Osteoblast (primary cell): ENCODE results near the gene WDTC1. TPM values are rescaled to one million over a fixed set of nuclear protein-coding genes. Genes with fewer than 3 reads are reported as not detected.

Source experiments
- DNase-seq: peaks from one replicate; pipeline ENCODE4 v3.0.0; 2011; ENCODE audit warnings: low spot score, mixed read lengths; ENCODE audit not compliant: insufficient read length; ENCODE audit errors: missing footprints
- H2AFZ ChIP-seq: 2 replicates; pipeline ENCODE4 v1.6.0; 2011; ENCODE audit warnings: mild to moderate bottlenecking, low read length
- H3K27ac ChIP-seq: 2 replicates; pipeline ENCODE4 v1.5.1; 2011; ENCODE audit warnings: mild to moderate bottlenecking, low read depth, low read length, moderate library complexity
- H3K27me3 ChIP-seq: 2 replicates; pipeline ENCODE4 v1.6.0; 2012; ENCODE audit warnings: mild to moderate bottlenecking, control low read depth, inconsistent platforms, low read length, moderate library complexity; ENCODE audit not compliant: insufficient read depth
- H3K36me3 ChIP-seq: 2 replicates; pipeline ENCODE4 v1.5.1; 2011; ENCODE audit warnings: mild to moderate bottlenecking, low read length, control low read depth, moderate library complexity; ENCODE audit not compliant: insufficient read depth
- H3K4me1 ChIP-seq: 2 replicates; pipeline ENCODE4 v1.5.1; 2011; ENCODE audit warnings: mild to moderate bottlenecking, low read length, control low read depth, moderate library complexity; ENCODE audit not compliant: insufficient read depth
- H3K4me2 ChIP-seq: 2 replicates; pipeline ENCODE4 v1.6.0; 2011; ENCODE audit warnings: mild to moderate bottlenecking, low read length; ENCODE audit not compliant: insufficient read depth
- H3K4me3 ChIP-seq: fragments of 200-600 bp; sonication (generic); 3 replicates; pipeline ENCODE4 v1.5.1; 2012; ENCODE audit warnings: mild to moderate bottlenecking, low read length, inconsistent platforms; ENCODE audit not compliant: insufficient read depth
- H3K79me2 ChIP-seq: 2 replicates; pipeline ENCODE4 v1.6.0; 2012; ENCODE audit warnings: mild to moderate bottlenecking, low read length, control low read depth, inconsistent platforms; ENCODE audit not compliant: insufficient read depth
- H3K9me3 ChIP-seq: 2 replicates; pipeline ENCODE4 v1.5.1; 2011; ENCODE audit warnings: low read depth, low read length, control low read depth
- H4K20me1 ChIP-seq: 2 replicates; pipeline ENCODE4 v1.6.0; 2012; ENCODE audit warnings: mild to moderate bottlenecking, low read length, control low read depth; ENCODE audit not compliant: insufficient read depth
- total RNA-seq: library from RNA; depleted of rRNA; stranded (reverse); fragments of >200 nt; gene quantifications from 2 replicates; pipeline ENCODE4 v1.2.3, GENCODE V29; 2012
- TF ChIP-seq, protein P1 (sequence below): IDR thresholded peaks from 2 replicates; pipeline ENCODE4 v1.5.1; 2011; ENCODE audit warnings: mild to moderate bottlenecking, low read depth, low read length, moderate library complexity; ENCODE audit errors: extremely low read depth

Gene WDTC1
- total RNA-seq, 1 donor, result 34.4 TPM

DNA sequence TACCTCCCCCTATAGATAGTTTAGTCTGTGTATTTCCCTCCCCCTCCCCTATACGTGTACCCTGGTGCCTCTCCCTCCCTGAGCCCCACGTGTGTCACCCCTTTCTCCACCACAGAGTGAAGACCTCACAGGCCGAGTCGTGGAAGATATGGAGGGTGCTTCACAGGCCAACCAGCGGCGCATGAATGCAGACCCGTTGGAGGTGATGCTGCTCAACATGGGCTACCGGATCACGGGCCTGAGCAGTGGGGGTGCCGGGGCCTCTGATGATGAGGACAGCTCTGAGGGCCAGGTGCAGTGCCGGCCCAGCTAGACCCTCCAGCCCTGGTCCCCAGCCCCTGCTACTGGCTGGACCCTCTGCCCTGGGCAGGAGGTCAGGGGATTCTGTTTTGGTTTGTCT, 71.6 kb downstream of the WDTC1 start:
- peaks cover 9% of the 10 kb centered on the region for H3K36me3 ChIP-seq
- H3K27ac ChIP-seq, result no peak overlapping the region
- no peaks in the 10 kb centered on the region for H3K79me2 ChIP-seq
- TF ChIP-seq, protein P1, sequence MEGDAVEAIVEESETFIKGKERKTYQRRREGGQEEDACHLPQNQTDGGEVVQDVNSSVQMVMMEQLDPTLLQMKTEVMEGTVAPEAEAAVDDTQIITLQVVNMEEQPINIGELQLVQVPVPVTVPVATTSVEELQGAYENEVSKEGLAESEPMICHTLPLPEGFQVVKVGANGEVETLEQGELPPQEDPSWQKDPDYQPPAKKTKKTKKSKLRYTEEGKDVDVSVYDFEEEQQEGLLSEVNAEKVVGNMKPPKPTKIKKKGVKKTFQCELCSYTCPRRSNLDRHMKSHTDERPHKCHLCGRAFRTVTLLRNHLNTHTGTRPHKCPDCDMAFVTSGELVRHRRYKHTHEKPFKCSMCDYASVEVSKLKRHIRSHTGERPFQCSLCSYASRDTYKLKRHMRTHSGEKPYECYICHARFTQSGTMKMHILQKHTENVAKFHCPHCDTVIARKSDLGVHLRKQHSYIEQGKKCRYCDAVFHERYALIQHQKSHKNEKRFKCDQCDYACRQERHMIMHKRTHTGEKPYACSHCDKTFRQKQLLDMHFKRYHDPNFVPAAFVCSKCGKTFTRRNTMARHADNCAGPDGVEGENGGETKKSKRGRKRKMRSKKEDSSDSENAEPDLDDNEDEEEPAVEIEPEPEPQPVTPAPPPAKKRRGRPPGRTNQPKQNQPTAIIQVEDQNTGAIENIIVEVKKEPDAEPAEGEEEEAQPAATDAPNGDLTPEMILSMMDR, result no peak
- DNase-seq, result no peak
- H3K4me1 ChIP-seq, result no peaks in the 10 kb centered on the region
- no peak overlapping the region for H3K4me2 ChIP-seq
- no peaks in the 10 kb centered on the region for H3K9me3 ChIP-seq
- H2AFZ ChIP-seq, result no peak overlapping the region
- H4K20me1 ChIP-seq, result no peaks in the 10 kb centered on the region
- no peaks in the 10 kb centered on the region for H3K27me3 ChIP-seq
- H3K4me3 ChIP-seq, result no peak overlapping the region

- Histone ChIP-seq H3K36me3 (peaks cover 9% of the 10 kb centered on the region), H3K4me2 (no peak overlapping the region), H3K79me2 (no peaks in the 10 kb centered on the region), H3K27ac (no peak overlapping the region), H2AFZ (no peak overlapping the region), H3K4me3 (no peak overlapping the region), H3K9me3 (no peaks in the 10 kb centered on the region), H3K4me1 (no peaks in the 10 kb centered on the region), H4K20me1 (no peaks in the 10 kb centered on the region), H3K27me3 (no peaks in the 10 kb centered on the region)
- peak; percentile 78 for DNase-seq
- TF ChIP-seq, protein P1, result no peak
These were observed 72.7 kb downstream of the WDTC1 start for GRCh38 chr1:27306892-27307761.

- Histone ChIP-seq H4K20me1 (no peaks in the 10 kb centered on the region), H3K79me2 (no peaks in the 10 kb centered on the region), H3K4me2 (no peak overlapping the region), H3K36me3 (peaks cover 9% of the 10 kb centered on the region), H3K4me1 (no peaks in the 10 kb centered on the region), H3K27me3 (no peaks in the 10 kb centered on the region), H2AFZ (no peak overlapping the region), H3K27ac (no peak overlapping the region), H3K4me3 (no peak overlapping the region), H3K9me3 (no peaks in the 10 kb centered on the region)
- DNase-seq, result no peak
- TF ChIP-seq, protein P1, result no peak
These were observed 73.6 kb downstream of the WDTC1 start for GRCh38 chr1:27307874-27308598.

- Histone ChIP-seq H2AFZ (no peak overlapping the region), H3K4me2 (no peak overlapping the region), H3K9me3 (no peaks in the 10 kb centered on the region), H3K79me2 (no peaks in the 10 kb centered on the region), H3K36me3 (no peaks in the 10 kb centered on the region), H3K4me1 (peaks cover 2% of the 10 kb centered on the region), H4K20me1 (no peaks in the 10 kb centered on the region), H3K27ac (no peak overlapping the region), H3K27me3 (no peaks in the 10 kb centered on the region), H3K4me3 (no peak overlapping the region)
- no peak for DNase-seq
- TF ChIP-seq, protein P1, result no peak
These were observed 79.7 kb downstream of the WDTC1 start for GRCh38 chr1:27314169-27314568.
